HG02852 (cell line): ENCODE measurements around the gene ANO2.

ENCODE experiments used
- ATAC-seq: cut with Tn5 transposase; IDR thresholded peaks from one replicate; pipeline ENCODE4 v1.9.1; 2021; ENCODE audit warnings: mild to moderate bottlenecking, moderate library complexity; ENCODE audit not compliant: unreplicated experiment

ANO2 gene

GRCh38 chr12:5631497-5631896, 313.6 kb downstream of the ANO2 start:
- ATAC-seq, result no peak

GRCh38 chr12:5630726-5631125, 314.3 kb downstream of the ANO2 start:
- ATAC-seq, result no peak

GRCh38 chr12:5628501-5628900, 316.6 kb downstream of the ANO2 start:
- no peak for ATAC-seq

GRCh38 chr12:5627053-5627630, 317.9 kb downstream of the ANO2 start:
- ATAC-seq, result no peak

GRCh38 chr12:5626151-5626550, 318.9 kb downstream of the ANO2 start:
- ATAC-seq, result no peak

- no peak for ATAC-seq
Observed at GRCh38 chr12:5624486-5625272, 320.4 kb downstream of the ANO2 start.

GRCh38 chr12:5623411-5623810, 321.6 kb downstream of the ANO2 start:
- no peak for ATAC-seq

GRCh38 chr12:5622280-5622679, 322.8 kb downstream of the ANO2 start:
- ATAC-seq, result no peak

- no peak for ATAC-seq
Observed at GRCh38 chr12:5621329-5621728, 323.7 kb downstream of the ANO2 start.

- ATAC-seq, result no peak
Observed at GRCh38 chr12:5620896-5621295, 324.2 kb downstream of the ANO2 start.

GRCh38 chr12:5619628-5620027, 325.4 kb downstream of the ANO2 start:
- ATAC-seq, result no peak

GRCh38 chr12:5616854-5617253, 328.2 kb downstream of the ANO2 start:
- no peak for ATAC-seq

- no peak for ATAC-seq
Observed at GRCh38 chr12:5615760-5616159, 329.3 kb downstream of the ANO2 start.

- ATAC-seq, result no peak
Observed at GRCh38 chr12:5614256-5614655, 330.8 kb downstream of the ANO2 start.

GRCh38 chr12:5612556-5613410, 332.3 kb downstream of the ANO2 start:
- no peak for ATAC-seq

GRCh38 chr12:5611162-5611561, 333.9 kb downstream of the ANO2 start:
- ATAC-seq, result no peak

- no peak for ATAC-seq
Observed at GRCh38 chr12:5599378-5599777, 345.7 kb downstream of the ANO2 start.

- no peak for ATAC-seq
Observed at GRCh38 chr12:5593998-5594397, 351.1 kb downstream of the ANO2 start.

GRCh38 chr12:5593086-5593485, 352.0 kb downstream of the ANO2 start:
- ATAC-seq, result no peak

GRCh38 chr12:5592310-5592709, 352.7 kb downstream of the ANO2 start:
- ATAC-seq, result no peak

- ATAC-seq, result no peak
Observed at GRCh38 chr12:5590316-5590715, 354.7 kb downstream of the ANO2 start.

- no peak for ATAC-seq
Observed at GRCh38 chr12:5589054-5589453, 356.0 kb downstream of the ANO2 start.
